Measurements from ENCODE around the gene CEP83.

CEP83 gene

GRCh38 chr12:94312378-94312777 lies 147.3 kb downstream of the CEP83 start:
- no peaks in the 10 kb centered on the region for H3K9me3 ChIP-seq (ENCODE audit: insufficient read depth, low read length, severe bottlenecking)
- no peaks in the 10 kb centered on the region for H3K79me2 ChIP-seq (ENCODE audit: insufficient read depth, low read length)
- DNase-seq = no peak
- H3K36me3 ChIP-seq (ENCODE audit: insufficient read depth, low read length) = peaks cover 38% of the 10 kb centered on the region; the same call in 1 of the 2 replicates
- H3K4me3 ChIP-seq (ENCODE audit: low read depth in 1 of 2, low read length in 2 of 2) = no peak overlapping the region
- no peak overlapping the region for H2AFZ ChIP-seq (ENCODE audit: low read depth, low read length)
- ATAC-seq (ENCODE audit: insufficient read depth, low read depth) = no peak
- no peak overlapping the region for H3K4me2 ChIP-seq (ENCODE audit: insufficient read depth, low read length)
- H4K20me1 ChIP-seq (ENCODE audit: insufficient read depth, low read length) = no peaks in the 10 kb centered on the region
- H3K9ac ChIP-seq (ENCODE audit: low read depth, low read length) = no peak overlapping the region
- TF ChIP-seq, protein P1, sequence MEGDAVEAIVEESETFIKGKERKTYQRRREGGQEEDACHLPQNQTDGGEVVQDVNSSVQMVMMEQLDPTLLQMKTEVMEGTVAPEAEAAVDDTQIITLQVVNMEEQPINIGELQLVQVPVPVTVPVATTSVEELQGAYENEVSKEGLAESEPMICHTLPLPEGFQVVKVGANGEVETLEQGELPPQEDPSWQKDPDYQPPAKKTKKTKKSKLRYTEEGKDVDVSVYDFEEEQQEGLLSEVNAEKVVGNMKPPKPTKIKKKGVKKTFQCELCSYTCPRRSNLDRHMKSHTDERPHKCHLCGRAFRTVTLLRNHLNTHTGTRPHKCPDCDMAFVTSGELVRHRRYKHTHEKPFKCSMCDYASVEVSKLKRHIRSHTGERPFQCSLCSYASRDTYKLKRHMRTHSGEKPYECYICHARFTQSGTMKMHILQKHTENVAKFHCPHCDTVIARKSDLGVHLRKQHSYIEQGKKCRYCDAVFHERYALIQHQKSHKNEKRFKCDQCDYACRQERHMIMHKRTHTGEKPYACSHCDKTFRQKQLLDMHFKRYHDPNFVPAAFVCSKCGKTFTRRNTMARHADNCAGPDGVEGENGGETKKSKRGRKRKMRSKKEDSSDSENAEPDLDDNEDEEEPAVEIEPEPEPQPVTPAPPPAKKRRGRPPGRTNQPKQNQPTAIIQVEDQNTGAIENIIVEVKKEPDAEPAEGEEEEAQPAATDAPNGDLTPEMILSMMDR (IDR thresholded peaks at IDR 0.05; ENCODE audit: borderline replicate concordance, extremely low read depth, low read length, poor library complexity, severe bottlenecking) = no peak
- TF ChIP-seq EZH2 (IDR thresholded peaks at IDR 0.05; ENCODE audit: borderline replicate concordance, low read depth, low read length, severe bottlenecking) = no peak
- H3K27ac ChIP-seq (ENCODE audit: low read length) = no peak overlapping the region
- H3K27me3 ChIP-seq (ENCODE audit: insufficient read depth, low read length, poor library complexity) = no peaks in the 10 kb centered on the region
- H3K4me1 ChIP-seq (ENCODE audit: insufficient read depth, low read length) = no peaks in the 10 kb centered on the region

DNA sequence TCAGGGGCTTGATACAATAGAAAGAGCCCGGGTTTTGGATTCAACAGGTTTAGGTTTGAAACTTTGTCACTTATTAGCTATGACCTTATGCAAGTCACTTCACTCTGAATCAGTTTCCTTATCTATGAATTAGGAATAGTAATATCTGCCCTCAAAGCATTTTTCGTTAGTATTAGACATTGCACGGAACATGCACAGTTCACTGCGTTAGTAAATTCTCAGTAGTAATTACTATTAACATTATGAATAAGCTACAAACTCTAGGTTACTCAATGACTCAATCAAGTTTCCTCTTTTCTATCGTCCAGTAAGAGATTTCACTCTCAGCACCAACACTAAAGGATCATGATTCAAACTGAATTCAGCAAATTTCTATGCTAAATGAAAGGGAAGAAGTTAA lies 150.3 kb downstream of the CEP83 start:
- H3K36me3 ChIP-seq (ENCODE audit: insufficient read depth, low read length) = peaks cover 63% of the 10 kb centered on the region
- TF ChIP-seq, protein P1 (IDR thresholded peaks at IDR 0.05; ENCODE audit: borderline replicate concordance, extremely low read depth, low read length, poor library complexity, severe bottlenecking) = no peak
- TF ChIP-seq EZH2 (IDR thresholded peaks at IDR 0.05; ENCODE audit: borderline replicate concordance, low read depth, low read length, severe bottlenecking) = no peak
- H3K9ac ChIP-seq (ENCODE audit: low read depth, low read length) = no peak overlapping the region
- H3K9me3 ChIP-seq (ENCODE audit: insufficient read depth, low read length, severe bottlenecking) = no peaks in the 10 kb centered on the region
- no peaks in the 10 kb centered on the region for H3K27me3 ChIP-seq (ENCODE audit: insufficient read depth, low read length, poor library complexity)
- no peak overlapping the region for H3K4me2 ChIP-seq (ENCODE audit: insufficient read depth, low read length)
- H3K4me1 ChIP-seq (ENCODE audit: insufficient read depth, low read length) = no peaks in the 10 kb centered on the region
- no peak overlapping the region for H2AFZ ChIP-seq (ENCODE audit: low read depth, low read length)
- H3K27ac ChIP-seq (ENCODE audit: low read length) = no peak overlapping the region
- H4K20me1 ChIP-seq (ENCODE audit: insufficient read depth, low read length) = no peaks in the 10 kb centered on the region
- ATAC-seq (ENCODE audit: insufficient read depth, low read depth) = no peak
- no peaks in the 10 kb centered on the region for H3K79me2 ChIP-seq (ENCODE audit: insufficient read depth, low read length)
- no peak overlapping the region for H3K4me3 ChIP-seq (ENCODE audit: low read depth in 1 of 2, low read length in 2 of 2)
- DNase-seq = no peak

DNA sequence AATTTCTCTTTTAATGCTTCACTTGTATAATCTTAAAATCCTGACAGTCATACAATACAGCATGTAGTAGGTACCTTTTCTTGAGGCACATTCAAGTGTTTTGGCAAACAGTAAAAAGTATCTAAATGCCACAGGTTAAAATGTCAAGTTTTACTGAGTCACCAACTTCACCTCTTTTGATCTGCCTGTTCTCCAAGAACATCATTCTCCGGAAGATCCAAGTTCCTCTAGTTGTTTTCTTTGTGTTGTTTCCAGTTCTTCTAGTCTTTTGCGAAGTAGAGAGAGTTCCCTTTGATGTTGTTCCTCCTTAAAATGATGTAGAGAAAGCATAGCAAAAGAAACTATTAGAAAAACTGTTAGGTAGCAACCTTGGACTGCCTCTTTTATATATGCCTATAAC lies 151.1 kb downstream of the CEP83 start:
- no peaks in the 10 kb centered on the region for H4K20me1 ChIP-seq (ENCODE audit: insufficient read depth, low read length)
- no peaks in the 10 kb centered on the region for H3K4me1 ChIP-seq (ENCODE audit: insufficient read depth, low read length)
- ATAC-seq (ENCODE audit: insufficient read depth, low read depth) (no peak), DNase-seq (no peak)
- H3K79me2 ChIP-seq (ENCODE audit: insufficient read depth, low read length) = no peaks in the 10 kb centered on the region
- H3K4me2 ChIP-seq (ENCODE audit: insufficient read depth, low read length) = no peak overlapping the region
- no peak overlapping the region for H3K9ac ChIP-seq (ENCODE audit: low read depth, low read length)
- no peak overlapping the region for H3K4me3 ChIP-seq (ENCODE audit: low read depth in 1 of 2, low read length in 2 of 2)
- TF ChIP-seq, protein P1 (IDR thresholded peaks at IDR 0.05; ENCODE audit: borderline replicate concordance, extremely low read depth, low read length, poor library complexity, severe bottlenecking) = no peak
- TF ChIP-seq EZH2 (IDR thresholded peaks at IDR 0.05; ENCODE audit: borderline replicate concordance, low read depth, low read length, severe bottlenecking) = no peak
- no peak overlapping the region for H2AFZ ChIP-seq (ENCODE audit: low read depth, low read length)
- no peaks in the 10 kb centered on the region for H3K9me3 ChIP-seq (ENCODE audit: insufficient read depth, low read length, severe bottlenecking)
- no peaks in the 10 kb centered on the region for H3K27me3 ChIP-seq (ENCODE audit: insufficient read depth, low read length, poor library complexity)
- H3K36me3 ChIP-seq (ENCODE audit: insufficient read depth, low read length) = peaks cover 69% of the 10 kb centered on the region
- H3K27ac ChIP-seq (ENCODE audit: low read length) = no peak overlapping the region

Measured in DND-41 (cell line).